Coronary artery (tissue), 2 donors: Measurements from ENCODE around the gene PLA2R1.

Source experiments
- DNase-seq: peaks from one replicate; pipeline ENCODE4 v3.0.0-alpha.2; 2017; ENCODE audit warnings: low spot score
- H3K27ac ChIP-seq, 2 donors: fragments of 200-600 bp; sonication (generic); one replicate each; pipeline ENCODE4 v1.5.1; 2016 to 2019
- H3K4me3 ChIP-seq: fragments of 200-600 bp; sonication (generic); 2 replicates; pipeline ENCODE4 v1.5.1; 2016; ENCODE audit warnings: mild to moderate bottlenecking, moderate library complexity
- CTCF ChIP-seq: fragments of 200-600 bp; sonication (generic); IDR thresholded peaks from one replicate; pipeline ENCODE4 v1.5.1; 2019; ENCODE audit warnings: antibody characterized with exemption

The PLA2R1 gene

GRCh38 chr2:160104115-160104514 lies 41.7 kb upstream of the PLA2R1 start:
- TF ChIP-seq CTCF: no peak
- no peak overlapping the region for H3K27ac ChIP-seq
- DNase-seq: no peak
- no peak overlapping the region for H3K4me3 ChIP-seq

GRCh38 chr2:160097326-160097725 lies 34.9 kb upstream of the PLA2R1 start:
- Histone ChIP-seq H3K4me3 (no peak overlapping the region), H3K27ac (no peak overlapping the region)
- TF ChIP-seq CTCF: no peak
- no peak for DNase-seq

GRCh38 chr2:160096409-160096808 lies 34.0 kb upstream of the PLA2R1 start:
- DNase-seq: no peak
- Histone ChIP-seq H3K4me3 (no peak overlapping the region), H3K27ac (no peak overlapping the region)
- no peak for TF ChIP-seq CTCF

- no peak for TF ChIP-seq CTCF
- no peak for DNase-seq
- Histone ChIP-seq H3K4me3 (no peak overlapping the region), H3K27ac (no peak overlapping the region)
Measured at GRCh38 chr2:160092445-160092844, 30.0 kb upstream of the PLA2R1 start.

GRCh38 chr2:160091381-160091780 lies 29.0 kb upstream of the PLA2R1 start:
- Histone ChIP-seq H3K4me3 (no peak overlapping the region), H3K27ac (no peak overlapping the region)
- DNase-seq: no peak
- no peak for TF ChIP-seq CTCF

GRCh38 chr2:160087854-160088745 lies 25.7 kb upstream of the PLA2R1 start:
- DNase-seq: no peak
- TF ChIP-seq CTCF: no peak
- H3K27ac ChIP-seq: no peak overlapping the region
- no peak overlapping the region for H3K4me3 ChIP-seq

- no peak for TF ChIP-seq CTCF
- Histone ChIP-seq H3K27ac (no peak overlapping the region), H3K4me3 (no peak overlapping the region)
- no peak for DNase-seq
Measured at GRCh38 chr2:160085662-160086061, 23.2 kb upstream of the PLA2R1 start.
